Lower leg skin (tissue), 4 donors: Measurements from ENCODE around the gene OVCH1. TPM values are rescaled to one million over a fixed set of nuclear protein-coding genes. Genes with fewer than 3 reads are reported as not detected.

Experiments used
- DNase-seq, 2 donors: peaks; one replicate each; pipeline ENCODE4 v3.0.0-alpha.2; 2019; ENCODE audit warnings: low spot score in 2 of 2
- H3K4me3 ChIP-seq: fragments of 200-600 bp; sonication (generic); 2 replicates; pipeline ENCODE4 v1.5.1; 2017; ENCODE audit warnings: mild to moderate bottlenecking, low read depth; ENCODE audit not compliant: poor library complexity, severe bottlenecking
- CTCF ChIP-seq, 3 donors: fragments of 450-650 bp; IDR thresholded peaks; one replicate each; pipeline ENCODE4 v1.5.1; 2016; ENCODE audit warnings: antibody characterized with exemption in 3 of 3, mild to moderate bottlenecking in 3 of 3, moderate library complexity in 2 of 3
- POLR2A ChIP-seq, 2 donors: fragments of 450-650 bp; IDR thresholded peaks; one replicate each; pipeline ENCODE4 v1.6.1; 2016 to 2017; ENCODE audit warnings: antibody characterized with exemption in 2 of 2, mild to moderate bottlenecking in 1 of 2, moderate library complexity in 1 of 2
- WGBS, 2 donors: methylation state at CpG; one replicate each; pipeline ENCODE4 v1.1.5; 2018; 5-methylcytosine and 5-hydroxymethylcytosine counted together
- intact Hi-C: fragments of 100-400 bp; cut with DNase I; formaldehyde crosslinking; loops from one replicate; pipeline ENCODE4 v1.15.0; 2023; ENCODE audit warnings: low total_unique reads
- total RNA-seq, 4 donors: library from RNA; depleted of rRNA; stranded (reverse); fragments of >200 nt; gene quantifications; one replicate each; pipeline ENCODE4 v1.1.0, GENCODE V29; 2016

Gene OVCH1
- total RNA-seq, 4 donors from 2014 or later: 0.19 TPM; not detected in 3

GRCh38 chr12:29537298-29537697 lies 39.8 kb upstream of the OVCH1 start:
- intact Hi-C loops: no loop called here
- TF ChIP-seq CTCF (IDR thresholded peaks at IDR 0.05) (no peak), POLR2A (IDR thresholded peaks at IDR 0.05) (no peak)
- no peak overlapping the region for H3K4me3 ChIP-seq
- no peak for DNase-seq
- 63 to 65% methylated on average over 2 of the region's 2 CpGs for WGBS, 2 donors

- H3K4me3 ChIP-seq: no peak overlapping the region
- DNase-seq: no peak
- WGBS, 2 donors: 93 to 96% methylated on average over 2 of the region's 2 CpGs
- intact Hi-C loops: no loop called here
- no peak for TF ChIP-seq POLR2A (IDR thresholded peaks at IDR 0.05)
- TF ChIP-seq CTCF (IDR thresholded peaks at IDR 0.05): no peak
Measured at GRCh38 chr12:29534935-29535334, 37.4 kb upstream of the OVCH1 start.

- 37 to 59% methylated on average over 4 of the region's 4 CpGs for WGBS, 2 donors
- TF ChIP-seq CTCF (IDR thresholded peaks at IDR 0.05): no peak
- TF ChIP-seq POLR2A (IDR thresholded peaks at IDR 0.05): no peak
- DNase-seq: no peak
- no peak overlapping the region for H3K4me3 ChIP-seq
- intact Hi-C loops: no loop called here
Measured at GRCh38 chr12:29533815-29534489, 36.5 kb upstream of the OVCH1 start.

- H3K4me3 ChIP-seq: no peak overlapping the region
- intact Hi-C loops: no loop called here
- 61 to 78% methylated on average over 1 of the region's 1 CpG for WGBS, 2 donors
- DNase-seq: no peak
- TF ChIP-seq CTCF (IDR thresholded peaks at IDR 0.05): no peak
- no peak for TF ChIP-seq POLR2A (IDR thresholded peaks at IDR 0.05)
Measured at GRCh38 chr12:29531471-29531870, 34.0 kb upstream of the OVCH1 start.

- intact Hi-C loops: no loop called here
- WGBS, 2 donors: 82 to 97% methylated on average over 4 of the region's 4 CpGs
- TF ChIP-seq CTCF (IDR thresholded peaks at IDR 0.05) (no peak), POLR2A (IDR thresholded peaks at IDR 0.05) (no peak)
- DNase-seq: no peak
- no peak overlapping the region for H3K4me3 ChIP-seq
Measured at GRCh38 chr12:29530436-29530835, 33.0 kb upstream of the OVCH1 start.

- intact Hi-C loops: loop anchor here (5.0 kb wide), 1 partner anchor 64 kb away; no protein-coding TSS in a partner anchor
- WGBS, 2 donors: 62% methylated on average over 4 of the region's 4 CpGs
- TF ChIP-seq CTCF (IDR thresholded peaks at IDR 0.05) (no peak), POLR2A (IDR thresholded peaks at IDR 0.05) (no peak)
- no peak overlapping the region for H3K4me3 ChIP-seq
- DNase-seq: no peak
Measured at GRCh38 chr12:29528161-29528560, 30.7 kb upstream of the OVCH1 start.
